Neural progenitor cell (in vitro differentiated cells): ENCODE data around the gene PROSER2.
"Not testable (repeated sequence)": the region's sequence is repeated elsewhere in the genome, so short reads cannot be mapped to it uniquely, and the experiment has no call there.

Experiments
- EZH2 ChIP-seq: fragments of 200-600 bp; sonication (generic); IDR thresholded peaks from 2 replicates; pipeline ENCODE4 v1.6.1; 2017; ENCODE audit warnings: antibody characterized with exemption, mild to moderate bottlenecking, moderate library complexity
- EZH2phosphoT487 ChIP-seq: fragments of 200-600 bp; sonication (generic); IDR thresholded peaks from 2 replicates; pipeline ENCODE4 v1.6.1; 2017; ENCODE audit warnings: antibody characterized with exemption
- TF ChIP-seq, protein P1 (sequence below): fragments of 200-600 bp; sonication (generic); IDR thresholded peaks from 2 replicates; pipeline ENCODE4 v1.5.1; 2017; ENCODE audit warnings: antibody characterized with exemption, mild to moderate bottlenecking

DNA sequence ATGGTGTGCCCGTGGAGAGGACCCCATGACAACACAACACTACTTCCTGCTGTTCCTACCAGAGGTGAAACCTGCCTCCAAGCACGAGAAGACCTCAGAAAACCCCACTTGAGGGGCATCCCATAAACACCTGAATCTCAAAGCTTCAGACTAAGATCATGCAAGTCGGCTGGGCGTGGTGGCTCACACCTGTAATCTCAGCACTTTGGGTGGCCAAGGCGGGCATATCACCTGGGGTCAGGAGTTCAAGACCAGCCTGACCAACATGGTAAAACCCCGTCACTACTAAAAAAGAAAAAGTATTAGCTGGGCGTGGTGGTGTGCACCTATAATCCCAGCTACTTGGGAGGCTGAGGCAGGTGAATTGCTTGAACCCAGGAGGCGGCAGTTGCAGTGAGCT, 66.1 kb downstream of the PROSER2 start:
- TF ChIP-seq, protein P1, sequence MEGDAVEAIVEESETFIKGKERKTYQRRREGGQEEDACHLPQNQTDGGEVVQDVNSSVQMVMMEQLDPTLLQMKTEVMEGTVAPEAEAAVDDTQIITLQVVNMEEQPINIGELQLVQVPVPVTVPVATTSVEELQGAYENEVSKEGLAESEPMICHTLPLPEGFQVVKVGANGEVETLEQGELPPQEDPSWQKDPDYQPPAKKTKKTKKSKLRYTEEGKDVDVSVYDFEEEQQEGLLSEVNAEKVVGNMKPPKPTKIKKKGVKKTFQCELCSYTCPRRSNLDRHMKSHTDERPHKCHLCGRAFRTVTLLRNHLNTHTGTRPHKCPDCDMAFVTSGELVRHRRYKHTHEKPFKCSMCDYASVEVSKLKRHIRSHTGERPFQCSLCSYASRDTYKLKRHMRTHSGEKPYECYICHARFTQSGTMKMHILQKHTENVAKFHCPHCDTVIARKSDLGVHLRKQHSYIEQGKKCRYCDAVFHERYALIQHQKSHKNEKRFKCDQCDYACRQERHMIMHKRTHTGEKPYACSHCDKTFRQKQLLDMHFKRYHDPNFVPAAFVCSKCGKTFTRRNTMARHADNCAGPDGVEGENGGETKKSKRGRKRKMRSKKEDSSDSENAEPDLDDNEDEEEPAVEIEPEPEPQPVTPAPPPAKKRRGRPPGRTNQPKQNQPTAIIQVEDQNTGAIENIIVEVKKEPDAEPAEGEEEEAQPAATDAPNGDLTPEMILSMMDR: not testable (repeated sequence)
- not testable (repeated sequence) for TF ChIP-seq EZH2phosphoT487, EZH2
